GM23338 (cell line): Measurements from ENCODE around the gene RPS21. TPM values are rescaled to one million over a fixed set of nuclear protein-coding genes. Genes with fewer than 3 reads are reported as not detected.

Experiments
- ATAC-seq: fragments of 200-7000 bp; cut with Tn5 transposase; 3 replicates; pipeline ENCODE4 v1.9.1; 2020
- DNase-seq: peaks from one replicate; pipeline ENCODE4 v3.0.0-alpha.2; 2015; ENCODE audit warnings: low spot score
- H2AFZ ChIP-seq: fragments of 200-600 bp; sonication (generic); 2 replicates; pipeline ENCODE4 v1.8.0; 2016; ENCODE audit warnings: antibody characterized with exemption, mild to moderate bottlenecking, moderate library complexity
- H3F3A ChIP-seq: fragments of 200-600 bp; sonication (generic); replicated peaks from 2 replicates; pipeline ENCODE4 v1.8.0; 2017; ENCODE audit warnings: antibody characterized with exemption, mixed run types, low read depth
- H3K27ac ChIP-seq: fragments of 200-600 bp; sonication (generic); 2 replicates; pipeline ENCODE4 v1.6.1; 2016; ENCODE audit warnings: low read depth
- H3K27me3 ChIP-seq: fragments of 200-600 bp; sonication (generic); 2 replicates; pipeline ENCODE4 v1.8.0; 2016; ENCODE audit warnings: mild to moderate bottlenecking, mixed run types, moderate library complexity; ENCODE audit not compliant: insufficient read depth
- H3K36me3 ChIP-seq: fragments of 200-600 bp; sonication (generic); 2 replicates; pipeline ENCODE4 v1.8.0; 2016; ENCODE audit warnings: mild to moderate bottlenecking; ENCODE audit not compliant: insufficient read depth
- H3K4me1 ChIP-seq: fragments of 200-600 bp; sonication (generic); 2 replicates; pipeline ENCODE4 v1.8.0; 2016; ENCODE audit warnings: mild to moderate bottlenecking, moderate library complexity; ENCODE audit not compliant: insufficient read depth
- H3K4me2 ChIP-seq: fragments of 200-600 bp; sonication (generic); 2 replicates; pipeline ENCODE4 v1.7.1; 2017; ENCODE audit warnings: mixed run types
- H3K4me3 ChIP-seq: fragments of 200-600 bp; sonication (generic); 2 replicates; pipeline ENCODE4 v1.6.1; 2016; ENCODE audit warnings: mixed run types
- H3K79me2 ChIP-seq: fragments of 200-600 bp; sonication (generic); replicated peaks from 2 replicates; pipeline ENCODE4 v1.8.0; 2017; ENCODE audit warnings: mild to moderate bottlenecking; ENCODE audit not compliant: insufficient read depth
- H3K9me2 ChIP-seq: fragments of 200-600 bp; sonication (generic); 2 replicates; pipeline ENCODE4 v1.8.0; 2017; ENCODE audit not compliant: insufficient read depth
- H4K20me1 ChIP-seq: fragments of 200-600 bp; sonication (generic); replicated peaks from 2 replicates; pipeline ENCODE4 v1.8.0; 2017; ENCODE audit warnings: mild to moderate bottlenecking; ENCODE audit not compliant: insufficient read depth
- H3K27ac Mint-ChIP-seq: 2 replicates; pipeline ENCODE4 v1.8.0; 2020; ENCODE audit warnings: inconsistent platforms, mild to moderate bottlenecking, moderate library complexity, mixed read lengths
- H3K27me3 Mint-ChIP-seq: 3 replicates; pipeline ENCODE4 v1.8.0; 2022; ENCODE audit warnings: low read depth, mild to moderate bottlenecking, moderate library complexity, mixed read lengths, inconsistent platforms; ENCODE audit not compliant: insufficient read depth, poor library complexity
- H3K36me3 Mint-ChIP-seq: 3 replicates; pipeline ENCODE4 v1.8.0; 2021; ENCODE audit warnings: low read depth, mild to moderate bottlenecking, inconsistent platforms, moderate library complexity, mixed read lengths
- H3K4me1 Mint-ChIP-seq: 3 replicates; pipeline ENCODE4 v1.8.0; 2020; ENCODE audit warnings: mild to moderate bottlenecking, inconsistent platforms, mixed read lengths
- H3K4me3 Mint-ChIP-seq: 3 replicates; pipeline ENCODE4 v1.8.0; 2021; ENCODE audit warnings: moderate library complexity, mild to moderate bottlenecking, inconsistent platforms, mixed read lengths
- H3K9me3 Mint-ChIP-seq: 3 replicates; pipeline ENCODE4 v1.8.0; 2020; ENCODE audit warnings: moderate library complexity, mild to moderate bottlenecking, inconsistent platforms, mixed read lengths
- CTCF ChIP-seq, 2 experiments: fragments of 200-600 bp in 1 of 2; sonication (generic) in 1 of 2; conservative IDR thresholded peaks; 2 replicates each; pipeline versions ENCODE4 v1.5.1 to v1.6.1; 2016 to 2017; ENCODE audit warnings: antibody characterized with exemption in 2 of 2, low read depth in 2 of 2, mild to moderate bottlenecking in 2 of 2, moderate library complexity in 1 of 2
- ETS1 ChIP-seq: IDR thresholded peaks from 2 replicates; pipeline ENCODE4 v1.6.1; 2016; ENCODE audit warnings: antibody characterized with exemption
- JUNB ChIP-seq: IDR thresholded peaks from one replicate; pipeline ENCODE4 v1.6.1; 2016; ENCODE audit warnings: antibody characterized with exemption; ENCODE audit not compliant: unreplicated experiment
- NANOG ChIP-seq: IDR thresholded peaks from 2 replicates; pipeline ENCODE4 v1.6.1; 2016; ENCODE audit warnings: antibody characterized with exemption, borderline replicate concordance
- POLR2AphosphoS5 ChIP-seq: IDR thresholded peaks from 2 replicates; pipeline ENCODE4 v1.6.1; 2016; ENCODE audit warnings: antibody characterized with exemption, low read depth
- REST ChIP-seq: IDR thresholded peaks from one replicate; pipeline ENCODE4 v1.6.1; 2018; ENCODE audit warnings: antibody characterized with exemption; ENCODE audit not compliant: unreplicated experiment
- ZNF114 ChIP-seq: fragments of 250-450 bp; sonication (Bioruptor Pico); IDR thresholded peaks from 2 replicates; pipeline ENCODE4 v1.5.0; 2020; ENCODE audit warnings: mild to moderate bottlenecking, moderate library complexity
- polyA plus RNA-seq: library from polyadenylated mRNA; unstranded; fragments of >200 nt; fragmentation: Nextera tagmentation; extraction: Ambion mirVana; gene quantifications from 2 replicates; pipeline ENCODE4 v1.2.1, GENCODE V29; 2016
- total RNA-seq: library from RNA; depleted of rRNA; stranded (reverse); fragments of >200 nt; shearing (Covaris generic); gene quantifications from 2 replicates; pipeline ENCODE4 v1.2.3, GENCODE V29; 2014
- TF ChIP-seq, protein P1 (sequence below): fragments of 250-450 bp; sonication (Bioruptor Pico); IDR thresholded peaks from 2 replicates; pipeline ENCODE4 v1.5.0; 2020; ENCODE audit warnings: mild to moderate bottlenecking, moderate library complexity

RPS21 gene
- total and polyA plus RNA-seq, 2 experiments from 2014 or later: 759 to 2,298 TPM

GRCh38 chr20:62403331-62403730, 16.4 kb downstream of the RPS21 start (continued):
- TF ChIP-seq, protein P1, sequence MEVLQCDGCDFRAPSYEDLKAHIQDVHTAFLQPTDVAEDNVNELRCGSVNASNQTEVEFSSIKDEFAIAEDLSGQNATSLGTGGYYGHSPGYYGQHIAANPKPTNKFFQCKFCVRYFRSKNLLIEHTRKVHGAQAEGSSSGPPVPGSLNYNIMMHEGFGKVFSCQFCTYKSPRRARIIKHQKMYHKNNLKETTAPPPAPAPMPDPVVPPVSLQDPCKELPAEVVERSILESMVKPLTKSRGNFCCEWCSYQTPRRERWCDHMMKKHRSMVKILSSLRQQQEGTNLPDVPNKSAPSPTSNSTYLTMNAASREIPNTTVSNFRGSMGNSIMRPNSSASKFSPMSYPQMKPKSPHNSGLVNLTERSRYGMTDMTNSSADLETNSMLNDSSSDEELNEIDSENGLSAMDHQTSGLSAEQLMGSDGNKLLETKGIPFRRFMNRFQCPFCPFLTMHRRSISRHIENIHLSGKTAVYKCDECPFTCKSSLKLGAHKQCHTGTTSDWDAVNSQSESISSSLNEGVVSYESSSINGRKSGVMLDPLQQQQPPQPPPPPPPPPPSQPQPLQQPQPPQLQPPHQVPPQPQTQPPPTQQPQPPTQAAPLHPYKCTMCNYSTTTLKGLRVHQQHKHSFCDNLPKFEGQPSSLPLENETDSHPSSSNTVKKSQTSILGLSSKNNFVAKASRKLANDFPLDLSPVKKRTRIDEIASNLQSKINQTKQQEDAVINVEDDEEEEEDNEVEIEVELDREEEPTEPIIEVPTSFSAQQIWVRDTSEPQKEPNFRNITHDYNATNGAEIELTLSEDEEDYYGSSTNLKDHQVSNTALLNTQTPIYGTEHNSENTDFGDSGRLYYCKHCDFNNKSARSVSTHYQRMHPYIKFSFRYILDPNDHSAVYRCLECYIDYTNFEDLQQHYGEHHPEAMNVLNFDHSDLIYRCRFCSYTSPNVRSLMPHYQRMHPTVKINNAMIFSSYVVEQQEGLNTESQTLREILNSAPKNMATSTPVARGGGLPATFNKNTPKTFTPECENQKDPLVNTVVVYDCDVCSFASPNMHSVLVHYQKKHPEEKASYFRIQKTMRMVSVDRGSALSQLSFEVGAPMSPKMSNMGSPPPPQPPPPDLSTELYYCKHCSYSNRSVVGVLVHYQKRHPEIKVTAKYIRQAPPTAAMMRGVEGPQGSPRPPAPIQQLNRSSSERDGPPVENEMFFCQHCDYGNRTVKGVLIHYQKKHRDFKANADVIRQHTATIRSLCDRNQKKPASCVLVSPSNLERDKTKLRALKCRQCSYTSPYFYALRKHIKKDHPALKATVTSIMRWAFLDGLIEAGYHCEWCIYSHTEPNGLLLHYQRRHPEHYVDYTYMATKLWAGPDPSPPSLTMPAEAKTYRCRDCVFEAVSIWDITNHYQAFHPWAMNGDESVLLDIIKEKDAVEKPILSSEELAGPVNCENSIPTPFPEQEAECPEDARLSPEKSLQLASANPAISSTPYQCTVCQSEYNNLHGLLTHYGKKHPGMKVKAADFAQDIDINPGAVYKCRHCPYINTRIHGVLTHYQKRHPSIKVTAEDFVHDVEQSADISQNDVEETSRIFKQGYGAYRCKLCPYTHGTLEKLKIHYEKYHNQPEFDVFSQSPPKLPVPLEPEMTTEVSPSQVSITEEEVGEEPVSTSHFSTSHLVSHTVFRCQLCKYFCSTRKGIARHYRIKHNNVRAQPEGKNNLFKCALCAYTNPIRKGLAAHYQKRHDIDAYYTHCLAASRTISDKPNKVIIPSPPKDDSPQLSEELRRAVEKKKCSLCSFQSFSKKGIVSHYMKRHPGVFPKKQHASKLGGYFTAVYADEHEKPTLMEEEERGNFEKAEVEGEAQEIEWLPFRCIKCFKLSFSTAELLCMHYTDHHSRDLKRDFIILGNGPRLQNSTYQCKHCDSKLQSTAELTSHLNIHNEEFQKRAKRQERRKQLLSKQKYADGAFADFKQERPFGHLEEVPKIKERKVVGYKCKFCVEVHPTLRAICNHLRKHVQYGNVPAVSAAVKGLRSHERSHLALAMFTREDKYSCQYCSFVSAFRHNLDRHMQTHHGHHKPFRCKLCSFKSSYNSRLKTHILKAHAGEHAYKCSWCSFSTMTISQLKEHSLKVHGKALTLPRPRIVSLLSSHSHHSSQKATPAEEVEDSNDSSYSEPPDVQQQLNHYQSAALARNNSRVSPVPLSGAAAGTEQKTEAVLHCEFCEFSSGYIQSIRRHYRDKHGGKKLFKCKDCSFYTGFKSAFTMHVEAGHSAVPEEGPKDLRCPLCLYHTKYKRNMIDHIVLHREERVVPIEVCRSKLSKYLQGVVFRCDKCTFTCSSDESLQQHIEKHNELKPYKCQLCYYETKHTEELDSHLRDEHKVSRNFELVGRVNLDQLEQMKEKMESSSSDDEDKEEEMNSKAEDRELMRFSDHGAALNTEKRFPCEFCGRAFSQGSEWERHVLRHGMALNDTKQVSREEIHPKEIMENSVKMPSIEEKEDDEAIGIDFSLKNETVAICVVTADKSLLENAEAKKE (CRISPR knock-in tag): no peak
- 0 out of 4 replicates have a peak, but pooled peaks of 1 of the 2 experiments have one; percentile 13 for TF ChIP-seq CTCF (conservative IDR thresholded peaks at IDR 0.05; ENCODE audit: low read depth in 2 of 2)
- TF ChIP-seq JUNB: no peak
- TF ChIP-seq POLR2AphosphoS5: no peak

DNA sequence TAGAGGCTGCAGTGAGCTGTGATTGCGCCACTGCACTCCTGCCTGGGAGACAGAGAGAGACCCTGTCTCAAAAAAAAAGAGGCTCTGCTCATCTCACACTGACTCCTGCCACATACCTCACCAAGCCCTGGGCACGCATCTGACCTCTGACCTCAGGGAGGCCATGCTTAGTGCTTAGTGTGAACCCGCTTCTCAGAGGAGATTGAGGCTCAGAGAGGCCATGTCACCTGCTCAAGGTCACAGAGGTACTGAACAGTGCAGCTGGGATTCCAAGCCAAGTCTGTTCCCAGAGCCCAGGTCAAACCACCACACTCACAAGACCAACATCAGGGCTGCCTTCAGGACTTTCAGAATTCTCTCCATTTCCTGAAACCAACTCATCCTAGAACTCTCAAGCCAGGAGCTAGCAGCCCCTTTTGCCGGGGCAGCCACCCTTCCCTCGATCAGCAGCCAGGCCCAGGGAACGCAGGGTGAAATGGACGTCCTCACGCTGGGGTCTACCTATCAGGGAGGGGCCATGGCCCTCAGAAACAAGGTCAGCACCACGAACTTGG, 17.3 kb downstream of the RPS21 start:
- DNase-seq (no peak), ATAC-seq (no peak)
- no peak overlapping the region for H3K27ac ChIP-seq
- H3K27me3 Mint-ChIP-seq: peaks cover 12% of the 10 kb centered on the region
- H3K9me2 ChIP-seq: no peaks in the 10 kb centered on the region
- no peaks in the 10 kb centered on the region for H3K79me2 ChIP-seq
- H3K27me3 ChIP-seq: no peaks in the 10 kb centered on the region
- H3K27ac Mint-ChIP-seq: no peak overlapping the region
- peaks cover 5% of the 10 kb centered on the region; the same call in 1 of the 3 replicates for H3K36me3 Mint-ChIP-seq
- peaks cover 17% of the 10 kb centered on the region for H3K4me1 Mint-ChIP-seq
- no peaks in the 10 kb centered on the region for H3K9me3 Mint-ChIP-seq
- H2AFZ ChIP-seq: no peak overlapping the region
- no peaks in the 10 kb centered on the region; the same call in none of the 2 replicates for H4K20me1 ChIP-seq
- no peaks in the 10 kb centered on the region; the same call in 1 of the 2 replicates for H3K4me1 ChIP-seq
- no peak overlapping the region for H3K4me2 ChIP-seq
- H3F3A ChIP-seq: no peaks in the 10 kb centered on the region
- TF ChIP-seq ETS1 (no peak), ZNF114 (CRISPR knock-in tag) (no peak), CTCF (conservative IDR thresholded peaks at IDR 0.05; ENCODE audit: low read depth in 2 of 2) (no peak), REST (no peak), NANOG (no peak), JUNB (no peak)
- H3K4me3 ChIP-seq: no peak overlapping the region
- peak overlapping the region; percentile 12; the same call in 1 of the 3 replicates for H3K4me3 Mint-ChIP-seq
- H3K36me3 ChIP-seq: no peaks in the 10 kb centered on the region
